Lower leg skin (tissue), 3 donors: Measurements from ENCODE around the gene RPP25.

Experiments used
- CTCF ChIP-seq, 3 donors: fragments of 450-650 bp; IDR thresholded peaks; one replicate each; pipeline ENCODE4 v1.5.1; 2016; ENCODE audit warnings: antibody characterized with exemption in 3 of 3, mild to moderate bottlenecking in 3 of 3, moderate library complexity in 2 of 3
- POLR2A ChIP-seq, 2 donors: fragments of 450-650 bp; IDR thresholded peaks; one replicate each; pipeline ENCODE4 v1.6.1; 2016 to 2017; ENCODE audit warnings: antibody characterized with exemption in 2 of 2, mild to moderate bottlenecking in 1 of 2, moderate library complexity in 1 of 2

DNA sequence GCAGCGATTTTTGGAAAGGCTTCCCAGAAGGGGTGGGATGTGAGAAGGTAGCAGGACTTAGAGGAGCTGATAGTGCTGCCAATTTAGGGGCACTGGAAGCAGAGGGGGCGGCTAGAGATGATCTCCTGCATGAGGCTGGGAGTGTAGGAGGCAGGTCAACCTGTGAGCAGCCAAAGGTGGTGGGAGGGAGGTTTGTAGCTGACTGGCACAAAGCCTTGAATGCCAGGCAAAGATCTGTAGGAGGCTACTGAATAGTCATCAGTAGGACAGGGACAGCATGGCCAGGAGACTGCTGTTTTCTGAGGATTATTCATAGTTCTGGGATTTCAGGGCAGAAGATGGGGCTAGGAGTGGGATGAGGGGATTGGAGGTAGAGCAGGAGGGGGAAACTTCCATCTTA lies 41.0 kb upstream of the RPP25 start:
- TF ChIP-seq CTCF (IDR thresholded peaks at IDR 0.05): no peak
- TF ChIP-seq POLR2A (IDR thresholded peaks at IDR 0.05): no peak
